Left ventricle myocardium inferior (tissue), 1 donor: Measurements from ENCODE around the gene DOCK4. TPM values are rescaled to one million over a fixed set of nuclear protein-coding genes. Genes with fewer than 3 reads are reported as not detected.

ENCODE experiments used
- DNase-seq: peaks from one replicate; pipeline ENCODE4 v3.0.0-alpha.2; 2020
- H3K27ac ChIP-seq: fragments of 200-600 bp; replicated peaks from 2 replicates; pipeline ENCODE4 v1.8.0; 2021
- H3K27me3 ChIP-seq: fragments of 200-600 bp; 2 replicates; pipeline ENCODE4 v1.8.0; 2021; ENCODE audit warnings: low read depth
- H3K36me3 ChIP-seq: fragments of 200-600 bp; 2 replicates; pipeline ENCODE4 v1.8.0; 2021
- H3K4me1 ChIP-seq: fragments of 200-600 bp; 2 replicates; pipeline ENCODE4 v1.8.0; 2021
- H3K4me3 ChIP-seq: fragments of 200-600 bp; 2 replicates; pipeline ENCODE4 v1.8.0; 2021; ENCODE audit warnings: mild to moderate bottlenecking, moderate library complexity
- H3K9me3 ChIP-seq: fragments of 200-600 bp; replicated peaks from 2 replicates; pipeline ENCODE4 v1.8.0; 2021
- intact Hi-C: fragments of 100-400 bp; cut with micrococcal nuclease; formaldehyde crosslinking; loops from one replicate; pipeline ENCODE4 v1.11.0; 2022
- total RNA-seq: library from RNA; stranded (reverse); fragmentation: NEBNext Ultra II Directional; extraction: Animal tissue kit (Norgen Biotek cat#: 25700); gene quantifications from one replicate; pipeline ENCODE4 v1.2.1, GENCODE V29; 2021
- TF ChIP-seq, protein P1 (sequence below): fragments of 200-600 bp; IDR thresholded peaks from 2 replicates; pipeline ENCODE4 v1.8.0; 2021; ENCODE audit warnings: antibody characterized with exemption, mild to moderate bottlenecking, borderline replicate concordance
- donor health status: DM: no; HTN: yes; CAD: no; lungs with severe emphysema.

DOCK4 gene
- total RNA-seq, 1 donor from 2014 or later, result 15.2 TPM

DNA sequence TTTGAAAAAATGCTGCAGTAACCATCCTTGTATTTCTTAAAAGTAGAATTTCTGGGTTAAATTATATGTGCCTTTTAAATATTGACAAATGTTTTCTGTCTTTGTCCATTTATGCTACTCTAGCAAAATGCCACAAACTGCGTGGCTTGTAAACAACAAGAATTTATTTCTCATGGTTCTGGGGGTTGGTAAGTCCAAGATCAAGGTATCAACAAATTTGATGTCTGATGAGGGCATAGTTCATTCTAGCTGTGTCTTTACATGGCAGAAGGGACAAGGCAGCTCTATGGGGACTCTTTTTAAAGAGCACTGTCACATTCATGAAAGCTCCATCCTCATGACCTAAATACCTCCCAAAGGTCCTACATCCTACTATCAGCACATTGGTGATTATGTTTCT lies 27.9 kb upstream of the DOCK4 start:
- Histone ChIP-seq H3K27me3 (no peaks in the 10 kb centered on the region), H3K4me1 (peaks cover 30% of the 10 kb centered on the region), H3K9me3 (no peaks in the 10 kb centered on the region), H3K4me3 (no peak overlapping the region), H3K36me3 (no peaks in the 10 kb centered on the region), H3K27ac (peak overlapping the region; percentile 30)
- TF ChIP-seq, protein P1, sequence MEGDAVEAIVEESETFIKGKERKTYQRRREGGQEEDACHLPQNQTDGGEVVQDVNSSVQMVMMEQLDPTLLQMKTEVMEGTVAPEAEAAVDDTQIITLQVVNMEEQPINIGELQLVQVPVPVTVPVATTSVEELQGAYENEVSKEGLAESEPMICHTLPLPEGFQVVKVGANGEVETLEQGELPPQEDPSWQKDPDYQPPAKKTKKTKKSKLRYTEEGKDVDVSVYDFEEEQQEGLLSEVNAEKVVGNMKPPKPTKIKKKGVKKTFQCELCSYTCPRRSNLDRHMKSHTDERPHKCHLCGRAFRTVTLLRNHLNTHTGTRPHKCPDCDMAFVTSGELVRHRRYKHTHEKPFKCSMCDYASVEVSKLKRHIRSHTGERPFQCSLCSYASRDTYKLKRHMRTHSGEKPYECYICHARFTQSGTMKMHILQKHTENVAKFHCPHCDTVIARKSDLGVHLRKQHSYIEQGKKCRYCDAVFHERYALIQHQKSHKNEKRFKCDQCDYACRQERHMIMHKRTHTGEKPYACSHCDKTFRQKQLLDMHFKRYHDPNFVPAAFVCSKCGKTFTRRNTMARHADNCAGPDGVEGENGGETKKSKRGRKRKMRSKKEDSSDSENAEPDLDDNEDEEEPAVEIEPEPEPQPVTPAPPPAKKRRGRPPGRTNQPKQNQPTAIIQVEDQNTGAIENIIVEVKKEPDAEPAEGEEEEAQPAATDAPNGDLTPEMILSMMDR, result no peak
- no peak for DNase-seq
- intact Hi-C loops, result no loop called here

DNA sequence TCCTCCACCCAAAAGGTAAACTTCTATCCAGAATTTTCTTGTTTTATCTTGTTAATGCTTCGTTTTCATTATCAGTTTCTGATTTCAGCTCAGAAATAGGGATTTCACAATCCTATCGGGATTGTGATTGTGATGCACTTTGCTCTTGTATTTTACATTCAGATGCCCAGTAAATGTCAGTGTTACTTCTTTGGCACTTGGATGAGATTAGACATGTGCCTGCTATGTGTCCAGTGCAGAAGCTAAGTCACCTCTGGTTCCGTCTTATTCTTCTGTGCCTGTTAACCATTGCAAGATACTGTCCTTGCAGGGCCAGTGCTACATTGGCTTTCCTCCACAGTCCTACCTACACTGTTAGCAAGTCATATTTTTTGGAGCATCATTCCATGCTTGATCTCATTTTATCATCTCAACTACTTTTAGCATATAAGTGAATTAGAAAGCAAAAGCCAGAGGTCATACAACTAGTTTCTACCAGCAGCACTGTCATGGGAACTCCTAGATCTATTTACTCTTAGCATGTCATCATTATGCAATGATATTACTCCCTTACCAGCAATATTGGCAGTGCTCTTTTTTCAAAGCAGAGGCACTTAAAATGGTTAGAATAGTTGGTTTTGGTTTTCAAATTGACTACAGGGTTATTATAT lies 27.0 kb upstream of the DOCK4 start:
- Histone ChIP-seq H3K4me1 (peaks cover 30% of the 10 kb centered on the region), H3K36me3 (no peaks in the 10 kb centered on the region), H3K4me3 (no peak overlapping the region), H3K27me3 (no peaks in the 10 kb centered on the region), H3K27ac (peak overlapping the region; percentile 30), H3K9me3 (no peaks in the 10 kb centered on the region)
- intact Hi-C loops, result no loop called here
- TF ChIP-seq, protein P1, result no peak
- DNase-seq, result no peak

DNA sequence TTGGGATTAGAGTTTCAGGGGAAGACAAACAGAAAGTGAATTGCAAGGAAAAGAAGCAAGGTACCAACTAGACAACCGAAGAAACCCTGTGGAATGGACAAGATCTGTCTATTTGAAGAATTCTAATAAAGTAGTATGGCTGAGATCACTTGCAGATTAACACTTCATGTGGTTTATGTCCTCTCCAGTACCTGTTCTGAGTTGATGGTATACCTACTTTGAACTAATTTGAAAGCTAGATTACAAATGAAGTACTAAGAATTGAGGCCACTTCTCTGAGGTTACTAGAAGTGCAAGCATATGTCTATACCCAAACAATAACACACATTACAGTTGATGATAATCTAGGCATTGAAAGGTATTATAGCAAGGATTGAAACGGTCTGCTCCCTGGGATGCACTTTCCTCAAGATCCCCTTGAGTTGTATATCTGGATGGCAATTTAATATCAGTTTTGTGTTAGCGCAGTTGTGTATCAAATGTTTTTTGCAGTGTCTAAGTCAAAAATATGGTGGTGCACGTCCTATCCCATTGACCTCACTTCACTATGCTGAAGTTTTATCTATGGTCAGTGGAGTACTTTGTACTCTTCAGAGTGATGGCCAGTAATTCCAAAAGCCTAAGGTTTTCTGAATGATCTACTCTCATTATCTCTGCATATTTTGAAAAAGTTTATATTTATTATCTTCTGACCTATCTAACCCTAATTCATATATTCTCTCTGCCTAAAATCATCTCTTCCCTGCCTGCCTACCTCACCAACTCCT lies 26.2 kb upstream of the DOCK4 start:
- no peaks in the 10 kb centered on the region for H3K36me3 ChIP-seq
- TF ChIP-seq, protein P1, result no peak
- no peak overlapping the region for H3K4me3 ChIP-seq
- no peak for DNase-seq
- H3K27me3 ChIP-seq, result no peaks in the 10 kb centered on the region
- no peaks in the 10 kb centered on the region for H3K9me3 ChIP-seq
- H3K27ac ChIP-seq, result peak overlapping the region; percentile 30
- H3K4me1 ChIP-seq, result peaks cover 30% of the 10 kb centered on the region
- intact Hi-C loops, result no loop called here

DNA sequence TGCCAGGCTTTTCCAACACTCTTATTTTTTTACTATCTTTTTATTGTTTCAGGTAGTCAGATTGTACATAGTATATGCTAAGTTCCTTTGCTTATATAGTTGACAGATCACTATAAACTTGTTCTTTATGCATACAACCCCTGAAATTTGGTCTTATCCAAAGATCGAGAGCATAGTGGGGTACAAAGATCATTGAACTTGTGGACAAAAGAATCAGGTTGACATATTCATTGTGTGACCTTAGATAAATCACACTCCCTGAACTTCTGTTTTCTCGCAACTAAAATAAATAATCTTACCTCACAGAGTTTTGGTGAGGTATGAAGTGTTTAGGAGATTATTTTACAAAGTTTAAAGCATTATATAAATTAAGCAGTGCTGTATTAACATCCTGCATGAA lies 22.4 kb upstream of the DOCK4 start:
- intact Hi-C loops, result no loop called here

DNA sequence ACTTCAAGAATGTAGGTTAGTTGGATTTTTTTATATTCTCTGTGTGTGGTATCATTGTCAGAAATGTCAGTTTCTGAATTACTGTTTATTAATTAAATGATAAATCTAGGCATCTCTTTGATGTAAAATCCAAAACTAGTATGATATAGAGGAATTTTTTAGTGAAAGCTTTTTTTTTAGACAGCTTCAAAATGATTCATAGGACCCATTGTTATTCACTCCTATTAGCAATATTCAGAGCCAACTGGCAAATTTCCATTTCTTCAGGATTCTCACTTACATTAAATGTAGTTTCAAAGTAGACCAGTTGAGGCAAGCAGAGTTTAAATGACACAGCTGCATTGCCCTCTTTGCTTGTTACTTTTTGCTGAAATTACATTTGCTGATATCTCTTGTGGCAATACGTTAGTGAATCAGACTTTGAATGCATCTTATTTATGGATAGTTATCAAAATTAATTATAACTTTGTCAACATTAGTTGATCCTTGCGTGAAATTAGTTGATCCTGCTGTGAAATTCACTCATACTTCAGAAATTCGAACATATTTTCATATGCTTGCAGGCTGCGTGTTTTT lies 20.6 kb upstream of the DOCK4 start:
- H3K4me1 ChIP-seq, result peaks cover 47% of the 10 kb centered on the region
- H3K27me3 ChIP-seq, result no peaks in the 10 kb centered on the region
- intact Hi-C loops, result no loop called here
- no peaks in the 10 kb centered on the region for H3K9me3 ChIP-seq
- H3K36me3 ChIP-seq, result no peaks in the 10 kb centered on the region
- H3K27ac ChIP-seq, result no peak overlapping the region
- no peak for DNase-seq
- no peak overlapping the region for H3K4me3 ChIP-seq
- TF ChIP-seq, protein P1, result no peak

More for the DNA sequence above, 22.4 kb upstream of the DOCK4 start:
- no peak overlapping the region for H3K27ac ChIP-seq
- H3K4me3 ChIP-seq, result no peak overlapping the region
- no peak for DNase-seq
- no peaks in the 10 kb centered on the region for H3K9me3 ChIP-seq
- peaks cover 44% of the 10 kb centered on the region for H3K4me1 ChIP-seq
- no peaks in the 10 kb centered on the region for H3K27me3 ChIP-seq
- TF ChIP-seq, protein P1, result no peak
- no peaks in the 10 kb centered on the region for H3K36me3 ChIP-seq
